Activated CD4-positive, CD25-positive, alpha-beta regulatory T cell treated with anti-CD3 and anti-CD28 coated beads, Interleukin-2, amount 50 U/mL, for 16 hours (primary cell): ENCODE data around the gene UGDH.
"Not testable (repeated sequence)": the region's sequence is repeated elsewhere in the genome, so short reads cannot be mapped to it uniquely, and the experiment has no call there.

Source experiments
- DNase-seq: peaks from one replicate; pipeline ENCODE4 v3.0.0-alpha.2; 2020; ENCODE audit warnings: low read depth, low spot score

The UGDH gene

GRCh38 chr4:39529534-39529933 is 2.3 kb upstream of the UGDH start:
- DNase-seq = no peak

- DNase-seq = no peak
Measured at GRCh38 chr4:39528061-39528465, 824 bp upstream of the UGDH start.

GRCh38 chr4:39526765-39527295 is 409 bp downstream of the UGDH start:
- DNase-seq = no peak

- no peak for DNase-seq
Measured at GRCh38 chr4:39525822-39526690, 1.2 kb downstream of the UGDH start.

- no peak for DNase-seq
Measured at GRCh38 chr4:39524161-39524957, 2.9 kb downstream of the UGDH start.

- DNase-seq = no peak
Measured at GRCh38 chr4:39522068-39522467, 5.2 kb downstream of the UGDH start.

GRCh38 chr4:39521253-39521919 is 5.9 kb downstream of the UGDH start:
- DNase-seq = no peak

- no peak for DNase-seq
Measured at GRCh38 chr4:39518484-39518883, 8.8 kb downstream of the UGDH start.

GRCh38 chr4:39516407-39516966 is 10.8 kb downstream of the UGDH start:
- DNase-seq = no peak

GRCh38 chr4:39515669-39516401 is 11.4 kb downstream of the UGDH start:
- DNase-seq = not testable (repeated sequence)

GRCh38 chr4:39514888-39515401 is 12.3 kb downstream of the UGDH start:
- no peak for DNase-seq

- not testable (repeated sequence) for DNase-seq
Measured at GRCh38 chr4:39514266-39514665, 13.0 kb downstream of the UGDH start.

- DNase-seq = no peak
Measured at GRCh38 chr4:39510348-39510929, 16.8 kb downstream of the UGDH start.

- no peak for DNase-seq
Measured at GRCh38 chr4:39505581-39505980, 21.7 kb downstream of the UGDH start.

- no peak for DNase-seq
Measured at GRCh38 chr4:39504538-39504937, 22.7 kb downstream of the UGDH start.

- DNase-seq = not testable (repeated sequence)
Measured at GRCh38 chr4:39502664-39503035, 24.6 kb downstream of the UGDH start.

GRCh38 chr4:39502019-39502663 is 25.1 kb downstream of the UGDH start:
- no peak for DNase-seq

GRCh38 chr4:39498727-39499020 is 28.6 kb downstream of the UGDH start:
- no peak for DNase-seq

- DNase-seq = no peak
Measured at GRCh38 chr4:39497909-39498726, 29.1 kb downstream of the UGDH start.
